GM19372 (cell line): ENCODE results near the gene GCNT3.
A peak's percentile ranks its signal among the peaks of the same experiment; 100 is the strongest.
"Not testable (repeated sequence)": the region's sequence is repeated elsewhere in the genome, so short reads cannot be mapped to it uniquely, and the experiment has no call there.

ENCODE experiments used
- ATAC-seq: cut with Tn5 transposase; IDR thresholded peaks from one replicate; pipeline ENCODE4 v1.9.1; 2021; ENCODE audit warnings: mild to moderate bottlenecking, low read depth, moderate library complexity; ENCODE audit not compliant: unreplicated experiment

Gene GCNT3

DNA sequence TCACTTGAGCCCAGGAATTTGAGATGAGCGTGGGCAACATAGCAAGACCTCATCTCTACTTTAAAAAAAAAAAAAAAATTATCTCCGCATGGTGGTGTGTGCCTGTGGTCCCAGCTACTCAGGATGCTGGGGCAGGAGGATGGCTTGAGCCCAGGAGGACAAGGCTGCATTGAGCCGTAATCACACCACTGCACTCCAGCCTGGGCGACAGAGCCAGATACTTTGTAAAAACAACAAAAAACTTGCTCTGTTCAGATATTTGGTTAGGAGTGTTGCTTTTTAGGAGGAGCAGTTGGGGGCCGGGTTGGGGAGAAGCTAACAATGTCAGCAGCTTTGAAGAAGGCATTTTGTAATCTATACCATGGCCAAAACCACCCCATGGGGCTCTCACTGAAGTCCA lies 4.1 kb downstream of the GCNT3 start:
- no peak for ATAC-seq

- no peak for ATAC-seq
Observed at GRCh38 chr15:59616379-59616778, 4.8 kb downstream of the GCNT3 start.

DNA sequence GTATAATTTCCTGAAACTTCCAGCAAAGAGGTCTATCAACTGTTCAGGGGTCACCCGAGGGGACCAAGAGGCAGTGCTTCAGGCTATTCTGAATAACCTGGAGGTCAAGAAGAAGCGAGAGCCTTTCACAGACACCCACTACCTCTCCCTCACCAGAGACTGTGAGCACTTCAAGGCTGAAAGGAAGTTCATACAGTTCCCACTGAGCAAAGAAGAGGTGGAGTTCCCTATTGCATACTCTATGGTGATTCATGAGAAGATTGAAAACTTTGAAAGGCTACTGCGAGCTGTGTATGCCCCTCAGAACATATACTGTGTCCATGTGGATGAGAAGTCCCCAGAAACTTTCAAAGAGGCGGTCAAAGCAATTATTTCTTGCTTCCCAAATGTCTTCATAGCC lies 6.8 kb downstream of the GCNT3 start:
- no peak for ATAC-seq

DNA sequence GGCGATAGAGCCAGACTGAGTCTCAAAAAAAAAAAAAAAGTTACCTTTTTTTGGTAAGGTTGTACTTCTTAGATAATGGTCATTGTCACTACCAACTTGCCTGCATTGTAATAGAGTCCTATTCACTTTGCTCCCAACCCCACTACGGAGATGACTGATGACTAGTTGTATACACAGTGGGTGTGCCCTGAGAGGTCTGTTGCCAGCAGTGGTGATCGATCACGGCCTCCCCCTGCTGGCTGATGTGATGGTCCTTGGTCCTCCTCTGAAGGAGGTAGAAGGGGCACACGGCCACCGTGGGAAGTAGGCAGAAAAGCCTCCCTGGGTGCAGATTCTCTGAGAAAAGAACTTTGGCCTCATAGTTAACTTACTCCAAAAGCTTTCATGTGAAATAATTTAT lies 10.7 kb downstream of the GCNT3 start:
- no peak for ATAC-seq

DNA sequence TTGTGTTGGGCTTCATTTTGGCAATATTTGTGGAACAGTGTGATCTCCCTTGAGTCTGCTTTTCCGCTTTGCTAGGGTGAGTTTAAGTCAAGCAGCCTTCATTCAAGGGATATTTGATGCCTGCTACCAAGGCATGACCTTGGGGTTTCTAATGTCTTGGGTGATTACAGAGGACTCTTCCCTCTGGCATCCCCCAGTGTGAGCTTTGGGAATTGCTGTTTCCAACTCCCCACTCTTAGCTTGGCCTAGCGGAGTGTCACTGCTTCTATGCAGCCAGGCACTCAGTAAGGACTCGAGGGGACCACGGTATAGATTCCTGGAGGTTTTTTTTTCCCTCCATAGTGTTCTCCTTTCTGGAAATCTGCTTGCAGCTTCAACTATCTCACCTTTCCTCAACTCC lies 21.1 kb downstream of the GCNT3 start:
- ATAC-seq: no peak

- no peak for ATAC-seq
Observed at GRCh38 chr15:59636184-59636583, 24.6 kb downstream of the GCNT3 start.

DNA sequence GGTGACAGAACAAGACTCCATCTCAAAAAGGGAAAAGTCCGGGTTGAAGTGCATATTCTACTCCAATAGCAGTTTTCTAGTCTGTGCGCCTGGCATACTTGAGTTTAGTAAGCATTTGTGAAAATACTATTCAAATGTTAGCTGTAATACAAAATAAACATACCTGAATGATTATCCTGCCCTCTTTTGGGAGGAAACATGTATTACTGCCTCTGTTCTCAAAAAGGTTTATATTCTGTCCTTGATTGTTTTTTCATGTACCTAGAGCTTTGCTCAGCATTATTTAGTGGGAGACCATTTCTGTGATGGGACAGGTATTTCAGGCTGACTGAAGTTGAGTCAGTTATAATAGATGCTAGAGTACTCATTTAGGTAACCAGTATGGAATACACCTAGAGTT lies 25.9 kb downstream of the GCNT3 start:
- ATAC-seq: not testable (repeated sequence)

DNA sequence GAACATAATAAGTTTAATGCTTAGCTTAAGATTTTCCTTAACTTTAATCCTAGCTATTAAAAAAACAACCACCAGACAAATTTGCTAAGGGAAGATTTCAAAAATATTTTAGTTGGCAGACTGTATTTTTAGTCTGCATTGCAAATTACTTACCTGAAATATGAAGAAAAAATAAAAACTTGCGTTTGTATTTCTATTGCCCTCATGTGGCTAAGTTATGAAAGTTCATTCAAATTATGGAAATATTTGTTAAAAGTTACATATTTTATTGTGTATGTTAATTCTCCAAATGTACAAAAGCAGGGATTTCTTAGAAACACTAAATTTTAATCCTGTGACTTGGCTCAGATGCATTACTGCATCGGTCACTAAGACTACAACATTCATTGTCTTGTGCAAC lies 30.8 kb downstream of the GCNT3 start:
- no peak for ATAC-seq

DNA sequence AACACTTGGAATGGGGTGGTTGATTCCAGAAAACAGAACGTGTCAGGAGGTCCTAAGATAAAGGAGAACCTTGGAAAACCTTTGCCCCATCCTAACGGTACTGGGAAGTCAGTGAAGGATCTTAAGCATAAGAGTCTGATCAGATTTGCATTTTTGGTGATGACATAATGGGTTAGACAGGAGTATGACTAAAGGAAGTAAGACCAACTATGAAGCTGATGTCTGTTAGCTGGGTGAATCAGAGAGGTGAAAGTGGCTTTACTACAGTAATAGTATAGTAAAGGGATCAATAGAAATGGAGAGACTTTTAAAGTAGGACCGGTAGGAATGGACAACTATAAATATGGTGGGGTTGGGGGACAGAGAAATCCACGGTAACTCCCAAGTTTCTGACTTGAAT lies 33.2 kb downstream of the GCNT3 start:
- ATAC-seq: no peak

DNA sequence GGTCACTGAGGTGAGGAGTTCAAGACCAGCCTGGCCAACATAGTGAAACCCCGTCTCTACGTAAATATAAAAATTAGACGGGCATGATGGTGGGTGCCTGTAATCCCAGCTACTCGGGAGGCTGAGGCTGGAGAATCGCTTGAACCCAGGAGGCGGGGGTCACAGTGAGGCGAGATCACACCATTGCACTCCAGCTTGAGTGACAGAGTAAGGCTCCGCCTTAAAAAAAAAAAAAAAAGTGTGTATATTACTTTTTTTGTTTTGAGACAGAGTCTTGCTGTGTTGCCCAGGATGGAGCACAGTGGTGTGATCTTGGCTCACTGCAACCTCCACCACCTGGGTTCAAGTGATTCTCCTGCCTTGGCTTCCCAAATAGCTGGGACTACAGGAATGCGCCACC lies 34.2 kb downstream of the GCNT3 start:
- not testable (repeated sequence) for ATAC-seq

- no peak for ATAC-seq
Observed at GRCh38 chr15:59646277-59646676, 34.7 kb downstream of the GCNT3 start.

DNA sequence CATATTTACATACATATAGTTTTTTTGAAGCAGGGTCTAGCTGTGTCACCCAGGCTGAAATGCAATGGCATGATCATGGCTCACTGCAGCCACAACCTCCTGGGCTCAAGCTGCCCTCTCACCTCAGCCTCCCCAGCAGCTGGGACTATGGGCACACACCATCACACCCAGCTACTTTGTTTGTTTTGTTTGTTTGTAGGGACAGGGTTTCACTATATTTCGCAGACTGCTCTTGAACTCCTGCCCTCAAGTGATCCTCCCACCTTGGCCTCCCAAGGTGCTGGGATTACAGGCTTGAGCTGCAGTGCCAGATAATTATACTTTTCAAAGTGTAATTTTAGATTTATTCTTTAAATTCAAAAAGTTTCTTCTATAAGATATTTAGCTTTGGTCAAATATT lies 35.5 kb downstream of the GCNT3 start:
- no peak for ATAC-seq

- no peak for ATAC-seq
Observed at GRCh38 chr15:59649603-59650002, 38.0 kb downstream of the GCNT3 start.

GRCh38 chr15:59654046-59654445 lies 42.5 kb downstream of the GCNT3 start:
- ATAC-seq: no peak

DNA sequence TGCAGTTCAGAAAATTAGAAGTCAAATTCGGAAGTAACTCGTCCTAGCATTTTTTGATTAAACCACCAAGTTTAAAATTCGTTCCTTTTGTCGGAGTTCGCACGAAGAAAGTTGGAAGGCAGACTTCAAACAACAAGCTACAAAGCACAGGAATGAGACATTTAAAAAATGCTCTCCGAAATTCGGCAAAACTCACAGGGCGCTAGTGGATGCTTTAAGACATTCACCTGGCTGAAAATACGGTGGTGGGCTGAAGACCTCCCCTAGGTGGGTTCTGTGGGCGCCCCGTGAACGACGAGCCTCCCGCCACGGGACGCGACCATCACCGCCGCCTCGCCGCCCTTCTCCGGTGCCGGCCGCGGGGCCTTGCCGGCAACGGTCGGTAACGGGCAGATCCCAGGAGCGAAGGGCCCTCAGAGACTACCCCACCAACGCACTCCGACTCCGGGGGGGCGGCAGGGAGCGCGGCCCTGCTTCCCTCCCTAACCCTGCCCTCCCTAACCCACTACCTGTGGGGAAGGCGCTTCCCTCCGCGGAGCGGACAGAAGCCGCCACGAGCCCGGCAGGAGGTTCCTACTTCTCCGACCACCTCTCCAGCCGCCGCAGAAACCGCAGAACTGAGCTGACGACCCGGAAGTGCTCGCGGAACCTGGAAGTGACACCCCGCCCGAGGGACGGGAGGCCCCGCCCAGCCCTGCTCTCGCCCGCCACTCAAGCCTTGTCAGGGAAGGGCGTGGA lies 45.5 kb downstream of the GCNT3 start, which contains the start of gene GTF2A2:
TSS of gene GTF2A2 (minus strand) at position 619 of the 738 bp plus-strand sequence. CDS start 5,238 bp downstream, outside the sequence.
- ATAC-seq: peak; percentile 99

- ATAC-seq: no peak
Observed at GRCh38 chr15:59657635-59658125, 46.1 kb downstream of the GCNT3 start.

GRCh38 chr15:59659366-59659765 lies 47.8 kb downstream of the GCNT3 start:
- ATAC-seq: no peak

- no peak for ATAC-seq
Observed at GRCh38 chr15:59662260-59662659, 50.7 kb downstream of the GCNT3 start.

- ATAC-seq: no peak
Observed at GRCh38 chr15:59668556-59668955, 57.0 kb downstream of the GCNT3 start.
